ENCODE data around the gene GPC6. TPM values are rescaled to one million over a fixed set of nuclear protein-coding genes. Genes with fewer than 3 reads are reported as not detected.

Gene GPC6
- total RNA-seq, 4 donors from 2014 or later: 13.7 to 21.7 (median 16.5) TPM

GRCh38 chr13:93388701-93389100 lies 162.1 kb downstream of the GPC6 start:
- no peak for ATAC-seq
- Histone ChIP-seq H3K9me3 (no peaks in the 10 kb centered on the region), H3K36me3 (no peaks in the 10 kb centered on the region), H3K4me3 (no peak overlapping the region), H3K27ac (no peak overlapping the region), H3K27me3 (no peaks in the 10 kb centered on the region), H3K4me1 (no peaks in the 10 kb centered on the region)
- TF ChIP-seq POLR2A (IDR thresholded peaks at IDR 0.05): no peak
- TF ChIP-seq EP300 (IDR thresholded peaks at IDR 0.05): no peak
- no peak for TF ChIP-seq POLR2AphosphoS5 (IDR thresholded peaks at IDR 0.05)
- TF ChIP-seq CTCF (IDR thresholded peaks at IDR 0.05): no peak
- 100% methylated on average over 1 of the region's 1 CpG; no CpG with 5 or more reads in 1 of the 2 donors for WGBS, 2 donors (ENCODE audit: low coverage in 1 of 2)

GRCh38 chr13:93397619-93398018 lies 171.0 kb downstream of the GPC6 start:
- H3K9me3 ChIP-seq: no peaks in the 10 kb centered on the region
- ATAC-seq: no peak
- no peak overlapping the region for H3K4me3 ChIP-seq
- peaks cover 0 to 10% (median 0%) of the 10 kb centered on the region in 3 donors for H3K4me1 ChIP-seq
- no peak overlapping the region for H3K27ac ChIP-seq
- TF ChIP-seq POLR2A (IDR thresholded peaks at IDR 0.05) (no peak), CTCF (IDR thresholded peaks at IDR 0.05) (no peak), POLR2AphosphoS5 (IDR thresholded peaks at IDR 0.05) (no peak), EP300 (IDR thresholded peaks at IDR 0.05) (no peak)
- H3K27me3 ChIP-seq: no peaks in the 10 kb centered on the region
- no peaks in the 10 kb centered on the region for H3K36me3 ChIP-seq

GRCh38 chr13:93398167-93399035 lies 171.8 kb downstream of the GPC6 start:
- H3K27ac ChIP-seq: no peak overlapping the region
- 37 to 50% methylated on average over 4 of the region's 4 CpGs for WGBS, 2 donors (ENCODE audit: low coverage in 1 of 2)
- H3K9me3 ChIP-seq: no peaks in the 10 kb centered on the region
- no peak overlapping the region for H3K4me3 ChIP-seq
- TF ChIP-seq POLR2AphosphoS5 (IDR thresholded peaks at IDR 0.05) (no peak), EP300 (IDR thresholded peaks at IDR 0.05) (no peak), CTCF (IDR thresholded peaks at IDR 0.05) (no peak), POLR2A (IDR thresholded peaks at IDR 0.05) (no peak)
- H3K27me3 ChIP-seq: no peaks in the 10 kb centered on the region
- peak; percentile 31 for ATAC-seq
- no peaks in the 10 kb centered on the region for H3K36me3 ChIP-seq
- H3K4me1 ChIP-seq: peaks cover 0 to 10% (median 0%) of the 10 kb centered on the region in 3 donors

GRCh38 chr13:93399212-93399611 lies 172.6 kb downstream of the GPC6 start:
- no peak for ATAC-seq
- Histone ChIP-seq H3K4me3 (no peak overlapping the region), H3K36me3 (no peaks in the 10 kb centered on the region), H3K27ac (no peak overlapping the region), H3K27me3 (no peaks in the 10 kb centered on the region), H3K9me3 (no peaks in the 10 kb centered on the region), H3K4me1 (peaks cover 0 to 10% (median 0%) of the 10 kb centered on the region in 3 donors)
- no peak for TF ChIP-seq CTCF (IDR thresholded peaks at IDR 0.05)
- TF ChIP-seq EP300 (IDR thresholded peaks at IDR 0.05): no peak
- no peak for TF ChIP-seq POLR2AphosphoS5 (IDR thresholded peaks at IDR 0.05)
- no peak for TF ChIP-seq POLR2A (IDR thresholded peaks at IDR 0.05)
- 70 to 89% methylated on average over 2 to 4 of the region's 4 CpGs for WGBS, 2 donors (ENCODE audit: low coverage in 1 of 2)

GRCh38 chr13:93406136-93406535 lies 179.5 kb downstream of the GPC6 start:
- H3K27me3 ChIP-seq: no peaks in the 10 kb centered on the region
- no peaks in the 10 kb centered on the region for H3K4me1 ChIP-seq
- H3K9me3 ChIP-seq: no peaks in the 10 kb centered on the region
- TF ChIP-seq EP300 (IDR thresholded peaks at IDR 0.05): no peak
- TF ChIP-seq CTCF (IDR thresholded peaks at IDR 0.05): no peak
- TF ChIP-seq POLR2AphosphoS5 (IDR thresholded peaks at IDR 0.05): no peak
- no peak for TF ChIP-seq POLR2A (IDR thresholded peaks at IDR 0.05)
- H3K27ac ChIP-seq: no peak overlapping the region
- no peaks in the 10 kb centered on the region for H3K36me3 ChIP-seq
- H3K4me3 ChIP-seq: no peak overlapping the region
- WGBS, 2 donors (ENCODE audit: low coverage in 1 of 2): 90 to 95% methylated on average over 2 of the region's 2 CpGs
- no peak for ATAC-seq
